Smooth muscle cell (in vitro differentiated cells): Measurements from ENCODE around the gene TRAK1. TPM values are rescaled to one million over a fixed set of nuclear protein-coding genes. Genes with fewer than 3 reads are reported as not detected.

Experiments
- DNase-seq: peaks from one replicate; lab custom pipeline; 2025; ENCODE audit not compliant: unreplicated experiment; lab: John Stamatoyannopoulos, UW
- H2AFZ ChIP-seq: fragments of 200-600 bp; sonication (generic); 2 replicates; pipeline ENCODE4 v1.6.0; 2016; ENCODE audit warnings: antibody characterized with exemption, low read depth, mild to moderate bottlenecking
- H3F3A ChIP-seq: fragments of 200-600 bp; sonication (generic); 2 replicates; pipeline ENCODE4 v1.6.0; 2017; ENCODE audit warnings: antibody characterized with exemption, low read depth
- H3K27ac ChIP-seq: fragments of 200-600 bp; sonication (generic); 2 replicates; pipeline ENCODE4 v1.5.1; 2016; ENCODE audit warnings: low read depth, mild to moderate bottlenecking
- H3K27me3 ChIP-seq: fragments of 200-600 bp; sonication (generic); 2 replicates; pipeline ENCODE4 v1.6.1; 2016; ENCODE audit warnings: low read depth, mild to moderate bottlenecking
- H3K36me3 ChIP-seq: fragments of 200-600 bp; sonication (generic); 2 replicates; pipeline ENCODE4 v1.5.1; 2016; ENCODE audit warnings: low read depth
- H3K4me1 ChIP-seq: fragments of 200-600 bp; sonication (generic); 2 replicates; pipeline ENCODE4 v1.5.1; 2016; ENCODE audit warnings: low read depth
- H3K4me2 ChIP-seq: fragments of 200-600 bp; sonication (generic); 2 replicates; pipeline ENCODE4 v1.6.0; 2016; ENCODE audit warnings: mild to moderate bottlenecking
- H3K4me3 ChIP-seq: fragments of 200-600 bp; sonication (generic); 2 replicates; pipeline ENCODE4 v1.5.1; 2016; ENCODE audit warnings: mild to moderate bottlenecking
- H3K79me2 ChIP-seq: fragments of 200-600 bp; sonication (generic); 2 replicates; pipeline ENCODE4 v1.6.0; 2016; ENCODE audit warnings: low read depth, mild to moderate bottlenecking
- H3K9ac ChIP-seq: fragments of 200-600 bp; sonication (generic); 2 replicates; pipeline ENCODE4 v1.6.0; 2016; ENCODE audit warnings: low read depth
- H3K9me3 ChIP-seq: fragments of 200-600 bp; sonication (generic); replicated peaks from 2 replicates; pipeline ENCODE4 v1.5.1; 2016; ENCODE audit warnings: low read depth
- H4K20me1 ChIP-seq: fragments of 200-600 bp; sonication (generic); 2 replicates; pipeline ENCODE4 v1.6.0; 2016; ENCODE audit warnings: low read depth
- WGBS: methylation state at CpG from one replicate; pipeline ENCODE4 v1.1.7; 2016; ENCODE audit warnings: low lambda C conversion rate; 5-methylcytosine and 5-hydroxymethylcytosine counted together
- polyA plus RNA-seq: library from polyadenylated mRNA; unstranded; fragments of >200 nt; fragmentation: Nextera tagmentation; extraction: Ambion mirVana; gene quantifications from 2 replicates; pipeline ENCODE4 v1.2.1, GENCODE V29; 2016
- total RNA-seq: library from RNA; depleted of rRNA; stranded (reverse); fragments of >200 nt; gene quantifications from 2 replicates; pipeline ENCODE4 v1.2.3, GENCODE V29; 2014
- TF ChIP-seq, protein P1 (sequence below): fragments of 200-600 bp; sonication (generic); IDR thresholded peaks from 2 replicates; pipeline ENCODE4 v1.5.1; 2017; ENCODE audit warnings: borderline replicate concordance, mild to moderate bottlenecking, antibody characterized with exemption; ENCODE audit not compliant: insufficient read depth, poor library complexity, severe bottlenecking

TRAK1 gene
- total and polyA plus RNA-seq, 2 experiments from 2014 or later: 8.7 to 16.3 TPM

DNA sequence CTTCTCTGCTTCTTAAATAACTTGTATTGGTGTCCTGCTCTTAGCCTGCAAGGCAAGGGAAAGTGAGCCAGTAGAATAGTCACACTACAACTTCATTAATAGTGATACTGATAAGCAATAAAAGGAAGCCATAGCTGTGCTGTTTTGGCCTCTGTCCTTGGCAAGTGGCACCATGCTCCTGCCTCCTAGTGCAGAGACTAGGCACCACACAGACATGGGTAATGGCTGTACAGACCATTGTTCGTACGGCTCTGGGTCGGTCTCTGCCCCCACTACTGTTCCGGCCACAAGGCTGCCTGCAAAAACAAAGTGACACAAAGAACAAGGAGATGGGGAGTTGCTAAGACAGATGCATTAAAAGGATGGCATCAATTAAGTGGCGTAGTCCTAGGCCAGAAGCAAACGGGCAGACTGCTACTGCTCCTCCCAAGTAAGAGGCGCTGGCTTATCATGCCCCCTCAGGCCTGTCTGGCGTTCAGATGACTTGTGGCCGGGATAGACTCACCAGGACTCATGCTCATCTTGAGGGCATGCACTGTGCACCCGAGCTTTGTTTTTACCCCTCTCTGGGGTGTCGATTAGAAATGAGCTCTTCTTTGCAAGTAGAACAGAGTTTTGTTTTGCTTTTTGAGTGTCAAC lies 75.6 kb downstream of the TRAK1 start:
- H3K27ac ChIP-seq: no peak overlapping the region
- H4K20me1 ChIP-seq: peaks cover 52% of the 10 kb centered on the region
- no peaks in the 10 kb centered on the region for H3K27me3 ChIP-seq
- WGBS: 94% methylated on average over 11 of the region's 11 CpGs
- no peak overlapping the region for H3K4me3 ChIP-seq
- no peak overlapping the region for H2AFZ ChIP-seq
- peaks cover 18% of the 10 kb centered on the region for H3K79me2 ChIP-seq
- H3K4me2 ChIP-seq: no peak overlapping the region
- DNase-seq: no peak
- no peaks in the 10 kb centered on the region for H3K9me3 ChIP-seq
- no peaks in the 10 kb centered on the region for H3K36me3 ChIP-seq
- H3K9ac ChIP-seq: no peak overlapping the region
- H3F3A ChIP-seq: no peaks in the 10 kb centered on the region
- TF ChIP-seq, protein P1, sequence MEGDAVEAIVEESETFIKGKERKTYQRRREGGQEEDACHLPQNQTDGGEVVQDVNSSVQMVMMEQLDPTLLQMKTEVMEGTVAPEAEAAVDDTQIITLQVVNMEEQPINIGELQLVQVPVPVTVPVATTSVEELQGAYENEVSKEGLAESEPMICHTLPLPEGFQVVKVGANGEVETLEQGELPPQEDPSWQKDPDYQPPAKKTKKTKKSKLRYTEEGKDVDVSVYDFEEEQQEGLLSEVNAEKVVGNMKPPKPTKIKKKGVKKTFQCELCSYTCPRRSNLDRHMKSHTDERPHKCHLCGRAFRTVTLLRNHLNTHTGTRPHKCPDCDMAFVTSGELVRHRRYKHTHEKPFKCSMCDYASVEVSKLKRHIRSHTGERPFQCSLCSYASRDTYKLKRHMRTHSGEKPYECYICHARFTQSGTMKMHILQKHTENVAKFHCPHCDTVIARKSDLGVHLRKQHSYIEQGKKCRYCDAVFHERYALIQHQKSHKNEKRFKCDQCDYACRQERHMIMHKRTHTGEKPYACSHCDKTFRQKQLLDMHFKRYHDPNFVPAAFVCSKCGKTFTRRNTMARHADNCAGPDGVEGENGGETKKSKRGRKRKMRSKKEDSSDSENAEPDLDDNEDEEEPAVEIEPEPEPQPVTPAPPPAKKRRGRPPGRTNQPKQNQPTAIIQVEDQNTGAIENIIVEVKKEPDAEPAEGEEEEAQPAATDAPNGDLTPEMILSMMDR: no peak
- no peaks in the 10 kb centered on the region for H3K4me1 ChIP-seq

GRCh38 chr3:42169579-42170120 lies 78.5 kb downstream of the TRAK1 start:
- peaks cover 32% of the 10 kb centered on the region for H3K79me2 ChIP-seq
- H3K9me3 ChIP-seq: no peaks in the 10 kb centered on the region
- DNase-seq: no peak
- WGBS: 76% methylated on average over 7 of the region's 7 CpGs
- no peak overlapping the region for H3K9ac ChIP-seq
- no peak overlapping the region for H3K4me3 ChIP-seq
- H3K36me3 ChIP-seq: no peaks in the 10 kb centered on the region
- H3F3A ChIP-seq: no peaks in the 10 kb centered on the region
- no peak overlapping the region for H2AFZ ChIP-seq
- no peaks in the 10 kb centered on the region for H3K4me1 ChIP-seq
- H3K27ac ChIP-seq: no peak overlapping the region
- H3K4me2 ChIP-seq: no peak overlapping the region
- TF ChIP-seq, protein P1: no peak
- H3K27me3 ChIP-seq: no peaks in the 10 kb centered on the region
- peaks cover 67% of the 10 kb centered on the region for H4K20me1 ChIP-seq

DNA sequence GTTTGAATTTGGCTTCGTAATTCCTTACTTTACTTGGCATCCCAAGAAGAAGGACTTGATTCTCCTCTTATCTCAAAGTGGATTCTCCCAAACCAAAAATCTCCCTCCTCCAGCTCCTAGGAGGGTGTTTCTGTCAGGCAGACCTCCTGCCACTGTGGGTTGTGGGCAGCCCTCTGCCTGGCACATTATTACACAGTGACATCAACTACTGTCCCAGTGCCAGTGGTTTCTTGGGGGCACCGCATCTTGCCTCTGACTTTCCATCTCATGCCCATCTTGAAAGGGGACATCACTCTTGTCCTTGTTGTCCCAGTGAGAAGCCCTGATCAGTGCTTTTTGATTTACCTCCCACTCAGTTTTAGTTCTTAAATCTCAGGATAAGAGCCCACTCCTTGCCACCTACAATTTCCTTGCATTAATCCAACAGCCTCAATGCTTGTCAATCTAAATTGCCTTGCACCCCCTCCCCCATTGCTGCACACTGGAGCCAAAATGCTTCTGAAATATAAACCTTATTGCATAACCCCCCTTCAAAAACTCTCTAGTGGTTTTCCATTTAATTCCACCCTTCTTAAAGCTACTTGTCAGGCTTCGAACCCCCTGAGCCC lies 81.0 kb downstream of the TRAK1 start:
- no peak for DNase-seq
- Histone ChIP-seq H3K9ac (no peak overlapping the region), H3K36me3 (no peaks in the 10 kb centered on the region), H3K27ac (no peak overlapping the region), H3K9me3 (no peaks in the 10 kb centered on the region), H3K4me2 (no peak overlapping the region), H3K4me1 (no peaks in the 10 kb centered on the region), H3K27me3 (no peaks in the 10 kb centered on the region), H3K4me3 (no peak overlapping the region), H3F3A (no peaks in the 10 kb centered on the region), H2AFZ (no peak overlapping the region), H3K79me2 (peaks cover 31% of the 10 kb centered on the region), H4K20me1 (peaks cover 49% of the 10 kb centered on the region)
- TF ChIP-seq, protein P1: no peak
- WGBS: 94% methylated on average over 3 of the region's 3 CpGs

DNA sequence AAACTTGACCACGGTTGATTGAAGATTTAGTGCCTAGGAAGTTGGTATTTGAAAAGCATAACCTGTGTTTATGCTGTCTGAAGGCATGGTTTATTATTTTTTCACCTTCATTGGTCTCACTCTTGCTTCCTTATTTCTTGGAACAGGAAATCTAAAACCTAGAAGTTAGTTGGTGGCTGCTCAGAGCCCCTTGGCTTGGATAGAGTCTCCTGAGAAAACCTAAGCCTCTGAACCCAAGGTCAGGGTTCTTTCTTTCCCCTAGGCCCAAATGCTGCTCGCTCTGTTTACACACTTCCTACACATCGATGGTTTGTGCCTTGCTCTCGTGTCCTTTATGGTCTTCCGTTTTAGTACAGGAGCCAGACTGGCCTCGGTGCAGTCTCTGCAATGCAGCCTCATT lies 82.2 kb downstream of the TRAK1 start:
- no peak overlapping the region for H3K9ac ChIP-seq
- TF ChIP-seq, protein P1: no peak
- H3K36me3 ChIP-seq: no peaks in the 10 kb centered on the region
- no peaks in the 10 kb centered on the region for H3K4me1 ChIP-seq
- H3K9me3 ChIP-seq: no peaks in the 10 kb centered on the region
- peaks cover 25% of the 10 kb centered on the region for H3K79me2 ChIP-seq
- H3K4me2 ChIP-seq: no peak overlapping the region
- peaks cover 48% of the 10 kb centered on the region for H4K20me1 ChIP-seq
- no peak overlapping the region for H3K4me3 ChIP-seq
- no peak overlapping the region for H3K27ac ChIP-seq
- no peaks in the 10 kb centered on the region for H3K27me3 ChIP-seq
- 87% methylated on average over 6 of the region's 6 CpGs for WGBS
- no peaks in the 10 kb centered on the region for H3F3A ChIP-seq
- no peak overlapping the region for H2AFZ ChIP-seq
- no peak for DNase-seq
